GM19238 (cell line): ENCODE results near the gene PAFAH1B1.

Experiments
- DNase-seq: peaks from one replicate; pipeline ENCODE4 v3.0.0; 2011; ENCODE audit warnings: low spot score; ENCODE audit not compliant: insufficient read length

Gene PAFAH1B1

GRCh38 chr17:2703181-2703580, 109.7 kb downstream of the PAFAH1B1 start:
- DNase-seq, result no peak

DNA sequence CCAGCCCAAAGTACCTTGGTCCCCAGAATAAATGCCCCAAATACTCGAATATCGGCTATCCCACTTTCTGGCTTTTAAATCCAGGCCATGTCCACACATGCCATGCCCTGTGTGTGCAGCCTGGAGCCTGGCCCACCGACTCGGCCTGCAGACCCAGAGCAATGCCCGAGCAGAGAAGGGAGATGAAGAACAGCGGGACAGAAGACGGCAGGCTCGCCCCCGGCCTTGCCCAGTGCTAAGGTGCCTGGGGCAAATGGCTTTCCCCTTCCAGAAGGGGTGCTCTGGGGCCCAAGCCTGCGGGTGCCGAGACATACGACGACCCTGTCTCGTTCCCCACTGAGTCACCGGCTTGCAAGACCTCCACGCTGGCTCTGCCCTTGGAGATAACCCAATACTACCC, 110.2 kb downstream of the PAFAH1B1 start:
- DNase-seq, result no peak

- no peak for DNase-seq
Measured at GRCh38 chr17:2704031-2704889, 110.8 kb downstream of the PAFAH1B1 start.

- DNase-seq, result no peak
Measured at GRCh38 chr17:2704890-2705248, 111.4 kb downstream of the PAFAH1B1 start.

GRCh38 chr17:2705263-2705662, 111.8 kb downstream of the PAFAH1B1 start:
- no peak for DNase-seq

- no peak for DNase-seq
Measured at GRCh38 chr17:2705888-2706795, 112.7 kb downstream of the PAFAH1B1 start.

GRCh38 chr17:2706911-2707510, 113.6 kb downstream of the PAFAH1B1 start:
- no peak for DNase-seq

GRCh38 chr17:2707721-2708584, 114.5 kb downstream of the PAFAH1B1 start:
- no peak for DNase-seq

- no peak for DNase-seq
Measured at GRCh38 chr17:2708585-2709182, 115.2 kb downstream of the PAFAH1B1 start.

GRCh38 chr17:2709183-2709661, 115.8 kb downstream of the PAFAH1B1 start:
- peak; percentile 66 for DNase-seq

GRCh38 chr17:2710071-2710802, 116.8 kb downstream of the PAFAH1B1 start:
- DNase-seq, result no peak

GRCh38 chr17:2710803-2711607, 117.6 kb downstream of the PAFAH1B1 start:
- peak; percentile 44 for DNase-seq

GRCh38 chr17:2711608-2712299, 118.3 kb downstream of the PAFAH1B1 start, which contains the start of gene CLUH:
Gene CLUH, minus strand, starts transcription at chr17:2711764. Its CDS starts 103 bp downstream, at chr17:2711661.
- peak; percentile 99 for DNase-seq

DNA sequence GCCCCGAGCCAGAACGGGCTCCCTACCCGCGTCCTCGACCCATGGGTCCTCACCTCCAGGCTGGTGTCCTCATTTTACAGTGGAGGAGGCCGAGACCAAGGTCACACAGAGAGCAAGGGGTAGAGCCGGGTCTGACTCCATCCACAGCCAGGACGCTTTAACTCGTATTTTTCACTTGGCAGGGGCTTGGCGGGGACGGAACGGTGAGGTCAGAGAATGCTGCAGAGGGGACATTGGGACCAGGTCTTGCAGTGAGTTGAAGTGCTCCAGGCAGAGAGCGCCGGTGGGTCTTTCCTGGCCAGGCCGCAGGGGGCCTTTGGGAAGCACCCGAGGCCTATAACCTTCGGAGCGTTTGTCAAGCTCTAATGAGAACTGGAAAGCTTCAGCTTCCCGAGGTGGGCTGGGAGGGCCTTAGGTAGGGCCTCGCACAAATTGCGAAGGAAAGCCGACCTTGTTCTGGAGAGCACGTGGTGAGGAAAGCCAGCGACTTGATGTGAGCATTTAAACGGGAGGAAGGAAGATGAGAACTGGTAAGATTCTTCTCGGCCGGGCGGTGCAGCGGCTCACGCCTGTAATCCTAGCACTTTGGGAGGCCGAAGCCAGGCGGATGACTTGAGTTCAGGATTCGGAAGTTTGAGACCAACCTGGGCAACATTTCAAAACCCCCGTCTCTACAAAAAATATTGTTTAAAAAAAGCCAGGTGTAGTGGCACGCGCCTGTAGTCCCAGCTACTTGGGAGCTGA, 119.0 kb downstream of the PAFAH1B1 start:
- DNase-seq, result no peak

DNA sequence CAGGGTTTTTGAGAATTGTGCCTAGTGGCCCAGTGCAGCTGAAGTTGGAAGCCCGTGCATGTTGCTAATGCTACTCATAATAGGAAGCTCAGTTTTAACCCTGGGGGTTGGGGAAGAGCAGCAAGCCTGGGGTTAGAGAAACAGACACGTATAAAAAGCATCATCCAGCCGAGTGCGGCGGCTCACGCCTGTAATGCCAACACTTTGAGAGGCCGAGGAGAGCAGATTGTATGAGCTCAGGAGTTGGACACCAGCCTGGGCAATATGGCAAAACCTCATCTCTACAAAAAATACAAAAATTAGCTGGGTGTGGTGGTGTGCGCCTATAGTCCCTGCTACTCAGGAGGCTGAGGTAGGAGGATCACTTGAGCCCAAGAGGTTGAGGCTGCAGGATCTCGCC, 120.4 kb downstream of the PAFAH1B1 start:
- no peak for DNase-seq

GRCh38 chr17:2716649-2717048, 123.2 kb downstream of the PAFAH1B1 start:
- DNase-seq, result no peak

- no peak for DNase-seq
Measured at GRCh38 chr17:2718150-2718938, 124.9 kb downstream of the PAFAH1B1 start.
